CD4-positive, alpha-beta T cell (primary cell): ENCODE measurements around the gene KCNQ1OT1. TPM values are rescaled to one million over a fixed set of nuclear protein-coding genes. Genes with fewer than 3 reads are reported as not detected.

ENCODE experiments used
- ATAC-seq: fragments of 200-7000 bp; cut with Tn5 transposase; one replicate; pipeline ENCODE4 v1.10.0; 2022; ENCODE audit warnings: mild to moderate bottlenecking; ENCODE audit not compliant: poor library complexity
- CTCF ChIA-PET: fragments of 350-600 bp; sonication (Branson Sonifier 250); formaldehyde crosslinking; loops from one replicate; lab custom pipeline; 2021; ENCODE audit warnings: antibody characterized with exemption, inconsistent platforms; lab: Charles Lee
- POLR2A ChIA-PET: fragments of 350-600 bp; sonication (Branson Sonifier 250); formaldehyde crosslinking; loops from one replicate; lab custom pipeline; 2021; ENCODE audit warnings: antibody characterized with exemption, inconsistent platforms; lab: Charles Lee
- DNase-seq, 14 experiments: peaks; one replicate each; pipeline ENCODE4 v3.0.0-alpha.2; 2013 to 2020; ENCODE audit warnings: mixed read lengths in 2 of 14
- H3K27ac ChIP-seq, 2 donors: one replicate each; pipeline versions ENCODE4 v1.5.1 to v1.7.0; 2013; ENCODE audit warnings: low read length in 2 of 2, low read depth in 1 of 2, mild to moderate bottlenecking in 1 of 2
- H3K27me3 ChIP-seq, 2 experiments: 1 replicate in 1 of 2; 2 replicates in 1 of 2; pipeline versions ENCODE4 v1.6.1 to v1.7.0; 2013; ENCODE audit warnings: low read length in 2 of 2, control low read depth in 1 of 2, mild to moderate bottlenecking in 1 of 2, moderate library complexity in 1 of 2; ENCODE audit not compliant: insufficient read depth in 2 of 2, control insufficient read depth in 1 of 2
- H3K36me3 ChIP-seq: one replicate; pipeline ENCODE4 v1.6.1; 2013; ENCODE audit warnings: low read length, control low read depth; ENCODE audit not compliant: insufficient read depth
- H3K4me1 ChIP-seq: one replicate; pipeline ENCODE4 v1.6.1; 2013; ENCODE audit warnings: low read length, control low read depth; ENCODE audit not compliant: insufficient read depth
- H3K4me3 ChIP-seq: one replicate; pipeline ENCODE4 v1.5.1; 2013; ENCODE audit warnings: mild to moderate bottlenecking, low read length, moderate library complexity
- H3K9me3 ChIP-seq, 2 experiments: 1 replicate in 1 of 2; 2 replicates in 1 of 2; pipeline versions ENCODE4 v1.6.1 to v1.7.0; 2013; ENCODE audit warnings: low read length in 2 of 2, mild to moderate bottlenecking in 2 of 2, control low read depth in 1 of 2, moderate library complexity in 1 of 2; ENCODE audit not compliant: control insufficient read depth in 1 of 2, insufficient read depth in 1 of 2
- H3K27ac Mint-ChIP-seq: one replicate; pipeline ENCODE4 v1.8.0; 2020; ENCODE audit warnings: mixed read lengths
- H3K27me3 Mint-ChIP-seq: one replicate; pipeline ENCODE4 v1.8.0; 2021; ENCODE audit warnings: mixed read lengths
- H3K36me3 Mint-ChIP-seq: one replicate; pipeline ENCODE4 v1.8.0; 2021; ENCODE audit warnings: low read depth, mixed read lengths
- H3K4me1 Mint-ChIP-seq: one replicate; pipeline ENCODE4 v1.8.0; 2021; ENCODE audit warnings: low read depth, mixed read lengths
- H3K4me3 Mint-ChIP-seq: one replicate; pipeline ENCODE4 v1.8.0; 2020; ENCODE audit warnings: mild to moderate bottlenecking, mixed read lengths
- H3K9me3 Mint-ChIP-seq: one replicate; pipeline ENCODE4 v1.8.0; 2020; ENCODE audit warnings: mixed read lengths
- CTCF ChIP-seq: fragments of 200-600 bp; IDR thresholded peaks from one replicate; pipeline ENCODE4 v1.8.0; 2022; ENCODE audit warnings: antibody characterized with exemption, mild to moderate bottlenecking
- intact Hi-C, 2 experiments: fragments of 100-400 bp; cut with DNase I in 1 of 2; cut with micrococcal nuclease in 1 of 2; formaldehyde crosslinking; loops; one replicate each; pipeline versions ENCODE4 v1.15.1 to v1.9.0; 2023 to 2025; cut with DNase I, micrococcal nuclease
- total RNA-seq, 174 experiments: library from RNA in 2 of 174; stranded (reverse) in 2 of 174; gene quantifications; one replicate each; pipeline ENCODE4 v1.2.3 and lab custom pipeline; 2021 to 2026

KCNQ1OT1 gene
- total RNA-seq, 2 experiments from 2014 or later: 0.17 to 0.22 TPM

GRCh38 chr11:2686360-2687222, 13.2 kb downstream of the KCNQ1OT1 start:
- intact Hi-C loops: no loop called here
- ChIA-PET POLR2A (no interaction called here), CTCF (no interaction called here)
- Mint-ChIP-seq H3K27ac (no peak overlapping the region), H3K27me3 (no peaks in the 10 kb centered on the region), H3K4me1 (no peaks in the 10 kb centered on the region), H3K36me3 (peaks cover 6% of the 10 kb centered on the region), H3K9me3 (no peaks in the 10 kb centered on the region), H3K4me3 (no peak overlapping the region)
- no peak for TF ChIP-seq CTCF
- Histone ChIP-seq H3K9me3 (no peaks in the 10 kb centered on the region), H3K36me3 (no peaks in the 10 kb centered on the region), H3K27ac (no peak overlapping the region), H3K27me3 (no peaks in the 10 kb centered on the region), H3K4me1 (no peaks in the 10 kb centered on the region), H3K4me3 (no peak overlapping the region)
- DNase-seq: peak in 1 of 14 experiments; percentile 16
- ATAC-seq: no peak

- H3K27me3 ChIP-seq: no peaks in the 10 kb centered on the region
- no peaks in the 10 kb centered on the region for H3K4me1 ChIP-seq
- Mint-ChIP-seq H3K27me3 (no peaks in the 10 kb centered on the region), H3K4me1 (no peaks in the 10 kb centered on the region), H3K9me3 (no peaks in the 10 kb centered on the region), H3K4me3 (no peak overlapping the region), H3K27ac (no peak overlapping the region), H3K36me3 (peaks cover 6% of the 10 kb centered on the region)
- ATAC-seq (no peak), DNase-seq (peak in 1 of 14 experiments; percentile 20)
- TF ChIP-seq CTCF: no peak
- POLR2A ChIA-PET: no interaction called here
- no peak overlapping the region for H3K27ac ChIP-seq
- CTCF ChIA-PET: no interaction called here
- intact Hi-C loops: no loop called here
- H3K36me3 ChIP-seq: no peaks in the 10 kb centered on the region
- H3K4me3 ChIP-seq: no peak overlapping the region
- H3K9me3 ChIP-seq: no peaks in the 10 kb centered on the region
Measured at GRCh38 chr11:2685566-2686359, 14.0 kb downstream of the KCNQ1OT1 start.

GRCh38 chr11:2685051-2685450, 14.7 kb downstream of the KCNQ1OT1 start:
- Histone ChIP-seq H3K36me3 (no peaks in the 10 kb centered on the region), H3K27ac (no peak overlapping the region), H3K4me3 (no peak overlapping the region), H3K9me3 (no peaks in the 10 kb centered on the region), H3K27me3 (no peaks in the 10 kb centered on the region), H3K4me1 (no peaks in the 10 kb centered on the region)
- Mint-ChIP-seq H3K9me3 (no peaks in the 10 kb centered on the region), H3K4me3 (no peak overlapping the region), H3K4me1 (no peaks in the 10 kb centered on the region), H3K36me3 (peaks cover 6% of the 10 kb centered on the region), H3K27me3 (no peaks in the 10 kb centered on the region), H3K27ac (no peak overlapping the region)
- intact Hi-C loops: no loop called here
- no peak for TF ChIP-seq CTCF
- ChIA-PET CTCF (no interaction called here), POLR2A (no interaction called here)
- no peak for ATAC-seq
- no peak for DNase-seq
